NCI-H345 treated with DMSO at 0.1 percent for 48 hours (cell line): Measurements from ENCODE around the gene DUSP7.
A peak's percentile ranks its signal among the peaks of the same experiment; 100 is the strongest.

Experiments used
- DNase-seq: peaks from one replicate; lab custom pipeline; 2025; ENCODE audit not compliant: unreplicated experiment; lab: John Stamatoyannopoulos, UW

Gene DUSP7, protein sequence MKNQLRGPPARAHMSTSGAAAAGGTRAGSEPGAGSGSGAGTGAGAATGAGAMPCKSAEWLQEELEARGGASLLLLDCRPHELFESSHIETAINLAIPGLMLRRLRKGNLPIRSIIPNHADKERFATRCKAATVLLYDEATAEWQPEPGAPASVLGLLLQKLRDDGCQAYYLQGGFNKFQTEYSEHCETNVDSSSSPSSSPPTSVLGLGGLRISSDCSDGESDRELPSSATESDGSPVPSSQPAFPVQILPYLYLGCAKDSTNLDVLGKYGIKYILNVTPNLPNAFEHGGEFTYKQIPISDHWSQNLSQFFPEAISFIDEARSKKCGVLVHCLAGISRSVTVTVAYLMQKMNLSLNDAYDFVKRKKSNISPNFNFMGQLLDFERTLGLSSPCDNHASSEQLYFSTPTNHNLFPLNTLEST

DNA sequence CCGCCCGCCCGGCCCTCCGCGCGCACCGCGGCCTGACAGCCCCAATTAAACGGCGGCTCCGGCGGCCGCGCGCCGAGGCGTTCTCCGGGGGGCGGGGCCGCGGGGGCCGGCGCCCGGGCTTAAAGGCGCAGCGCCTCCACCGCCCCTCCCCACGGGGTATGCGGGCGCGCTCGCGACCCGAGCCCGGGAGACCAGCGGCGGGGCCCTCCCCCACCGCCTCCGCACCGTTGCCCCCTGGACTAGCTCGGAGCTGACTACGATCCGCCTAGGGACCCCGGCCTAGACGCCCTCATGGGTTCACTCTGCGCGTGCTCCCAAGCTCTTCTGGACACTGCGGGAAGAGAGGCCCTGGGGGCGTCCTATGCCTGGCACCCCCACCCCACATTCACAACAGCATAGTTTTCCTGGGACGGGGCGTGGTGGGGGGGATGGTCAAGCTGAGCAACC, at the start of gene DUSP7:
Gene DUSP7, minus strand, starts transcription at position 51 of the 447 bp plus-strand sequence. CDS start 205 bp downstream, outside the sequence.
- peak; percentile 23 for DNase-seq

DNA sequence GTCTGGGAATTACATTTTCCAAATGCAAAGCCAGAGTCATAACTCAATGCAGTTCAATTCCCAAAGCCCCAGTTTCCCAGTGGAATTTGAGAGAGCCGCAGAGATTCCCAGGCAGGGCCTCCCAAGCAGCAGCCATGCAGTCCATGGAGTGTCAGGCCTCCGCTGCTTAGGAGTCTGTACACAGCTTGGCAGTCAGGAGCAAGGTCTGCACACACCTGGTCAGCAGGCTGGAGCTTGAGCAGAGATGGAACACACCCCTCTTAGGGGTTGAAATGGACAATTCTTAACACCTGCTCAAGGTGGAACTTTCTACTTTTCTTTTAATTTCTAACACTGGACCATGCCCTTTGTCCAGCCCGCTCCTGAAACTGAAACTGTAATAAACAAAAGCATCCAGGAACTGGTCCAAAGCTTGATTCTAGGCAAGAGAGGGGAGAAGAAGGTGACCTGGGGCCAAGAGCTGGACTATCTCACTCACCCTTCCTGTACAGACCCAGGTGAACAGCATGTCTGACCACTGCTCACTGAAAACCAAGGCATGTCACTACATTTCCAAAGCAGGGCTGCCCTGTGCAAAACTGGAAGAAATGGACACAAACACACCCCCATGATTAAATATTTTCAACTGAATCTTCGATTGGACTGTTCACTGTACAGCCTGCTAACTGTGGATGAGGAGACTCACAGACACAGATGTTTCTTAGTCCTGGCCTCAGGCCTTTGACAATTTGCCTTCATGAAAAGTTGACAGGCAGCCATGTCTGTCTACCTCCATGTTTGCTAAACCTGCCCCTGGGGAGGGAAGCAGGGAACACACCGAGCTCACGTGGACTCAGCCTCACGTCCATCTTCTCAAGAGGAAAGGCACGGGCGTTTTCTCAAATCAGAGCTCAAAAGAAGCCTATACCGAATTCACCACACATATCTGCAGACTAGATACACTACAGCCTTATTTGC, 48.6 kb upstream of the DUSP7 start:
- DNase-seq, result no peak

GRCh38 chr3:52102934-52103333, 46.6 kb upstream of the DUSP7 start:
- DNase-seq, result no peak

DNA sequence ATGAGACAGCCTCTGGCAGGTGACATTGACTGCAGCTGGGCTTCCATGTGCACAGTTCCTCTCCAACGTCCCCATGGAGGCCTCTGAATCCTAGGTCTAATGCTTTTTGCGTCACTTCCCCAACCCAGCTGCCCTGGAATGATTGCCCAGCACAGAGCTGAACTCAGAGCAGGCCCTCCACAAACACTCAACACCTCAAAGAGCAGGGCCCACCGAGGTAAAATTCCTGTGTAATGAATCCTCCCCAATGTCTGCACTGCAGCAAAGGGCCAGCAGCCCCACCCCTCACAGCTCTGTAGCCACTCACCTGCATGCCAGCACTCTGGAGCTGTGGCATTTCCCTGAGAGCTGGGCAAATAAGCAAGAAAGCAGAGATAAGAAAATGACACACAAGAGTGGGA, 42.6 kb upstream of the DUSP7 start:
- DNase-seq, result no peak

DNA sequence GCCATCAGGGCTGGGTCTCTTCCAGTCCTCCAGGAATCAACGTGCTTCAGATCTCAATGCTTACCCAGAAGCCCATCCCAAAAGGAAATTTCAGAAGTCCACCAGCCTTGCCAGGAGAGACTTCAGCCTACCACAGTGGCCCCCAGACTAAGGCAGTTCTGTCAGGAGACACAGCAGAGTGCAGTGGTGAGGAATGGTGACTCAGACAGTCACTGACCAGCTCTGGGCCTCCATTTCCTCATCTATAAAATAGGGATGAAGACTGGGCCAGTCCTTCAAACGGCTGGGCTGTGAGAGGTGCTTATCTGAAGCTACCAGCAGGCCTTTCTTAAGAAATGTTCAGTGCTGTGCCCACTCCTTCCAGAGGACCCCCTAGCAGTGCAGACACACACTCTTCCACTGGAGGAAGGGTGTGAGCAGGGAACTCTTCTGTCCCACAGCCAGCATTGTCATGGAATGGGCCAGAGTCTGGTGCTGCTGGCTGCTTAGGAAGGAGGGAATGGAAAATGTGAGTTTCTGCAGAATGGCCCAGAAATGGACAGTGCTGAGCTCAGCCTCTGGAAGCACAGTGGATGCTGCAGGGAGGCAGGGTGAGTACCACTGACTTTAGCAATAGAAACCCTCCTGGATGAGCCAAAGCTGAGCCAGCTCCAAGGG, 41.6 kb upstream of the DUSP7 start:
- no peak for DNase-seq

GRCh38 chr3:52095990-52096775, 39.8 kb upstream of the DUSP7 start:
- no peak for DNase-seq

GRCh38 chr3:52094571-52095485, 38.5 kb upstream of the DUSP7 start:
- DNase-seq, result no peak

DNA sequence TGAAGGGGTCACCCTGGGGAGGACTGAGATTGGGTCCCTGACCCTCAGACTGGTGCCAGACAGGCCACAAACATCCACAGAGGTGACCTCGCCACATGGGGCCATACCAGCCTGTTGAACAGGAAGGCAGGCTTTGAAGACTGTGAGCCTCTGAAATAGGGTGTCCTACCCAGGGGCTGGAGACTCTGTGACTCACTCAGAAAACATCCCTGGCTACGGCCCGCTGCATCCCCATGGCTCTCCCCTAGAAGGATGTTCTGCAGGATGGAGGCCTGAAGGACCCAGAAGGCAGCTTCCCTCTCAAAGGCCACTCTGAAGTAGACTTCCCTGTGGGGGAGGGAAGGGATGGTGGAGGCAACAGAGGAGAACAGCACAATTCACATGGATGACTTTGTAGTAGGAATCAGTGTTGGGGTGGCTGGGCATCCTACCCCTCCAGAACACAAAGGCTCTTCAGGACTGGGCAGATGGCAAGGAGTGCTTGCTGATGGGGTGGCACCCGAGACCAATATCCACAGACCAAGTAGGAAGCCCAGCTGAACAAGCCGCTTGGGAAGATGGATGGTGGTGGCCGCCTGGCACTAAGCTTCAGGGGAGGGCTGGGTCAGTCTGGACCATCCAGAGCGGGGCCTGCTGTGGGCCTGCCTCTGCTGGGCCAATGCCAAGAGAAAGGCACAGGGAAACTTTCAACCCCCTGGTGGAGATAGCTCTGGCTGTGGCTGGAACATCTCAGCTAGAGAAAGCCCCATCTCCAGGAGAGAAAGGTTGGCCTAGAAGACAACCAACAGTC, 37.6 kb upstream of the DUSP7 start:
- DNase-seq, result no peak

GRCh38 chr3:52092891-52093290, 36.5 kb upstream of the DUSP7 start:
- no peak for DNase-seq

GRCh38 chr3:52092271-52092660, 35.9 kb upstream of the DUSP7 start:
- DNase-seq, result no peak

GRCh38 chr3:52091586-52092270, 35.4 kb upstream of the DUSP7 start:
- no peak for DNase-seq

DNA sequence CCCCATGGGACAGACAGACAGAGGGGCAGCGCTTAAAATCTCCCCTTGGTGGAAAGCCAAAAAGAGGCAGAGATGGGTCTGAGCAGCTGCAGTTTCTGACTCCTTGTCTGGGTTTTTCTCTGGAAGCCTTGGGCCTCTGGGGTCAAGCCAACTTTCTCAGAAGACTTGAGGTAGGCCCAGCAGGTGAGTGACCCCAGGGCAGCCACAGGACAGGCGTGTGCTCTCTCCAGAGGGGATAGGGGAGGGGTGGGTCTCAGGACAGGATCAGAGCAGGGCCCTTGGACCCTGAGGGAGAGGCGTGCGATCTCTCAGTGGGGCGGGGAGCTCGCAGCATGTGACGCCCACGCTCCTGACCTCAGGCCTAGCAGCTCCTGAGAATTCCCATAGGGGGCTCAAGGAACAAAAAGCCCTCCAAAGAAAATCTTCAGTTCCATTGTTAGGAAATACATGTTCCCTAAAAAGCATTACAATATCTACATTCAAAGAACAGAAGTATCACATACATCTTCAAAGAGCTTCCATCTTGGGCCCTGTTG, 34.6 kb upstream of the DUSP7 start:
- DNase-seq, result no peak

GRCh38 chr3:52090131-52090932, 34.0 kb upstream of the DUSP7 start:
- DNase-seq, result no peak

- DNase-seq, result no peak
Observed at GRCh38 chr3:52089691-52090090, 33.3 kb upstream of the DUSP7 start.

- DNase-seq, result no peak
Observed at GRCh38 chr3:52088445-52089367, 32.3 kb upstream of the DUSP7 start.

GRCh38 chr3:52087731-52088130, 31.4 kb upstream of the DUSP7 start:
- no peak for DNase-seq
